ENCODE results near the gene CPNE8.
"Not testable (repeated sequence)": the region's sequence is repeated elsewhere in the genome, so short reads cannot be mapped to it uniquely, and the experiment has no call there.

The CPNE8 gene

GRCh38 chr12:38823314-38823713 is 82.1 kb downstream of the CPNE8 start:
- DNase-seq, result no peak

GRCh38 chr12:38817942-38818341 is 87.4 kb downstream of the CPNE8 start:
- no peak for DNase-seq

DNA sequence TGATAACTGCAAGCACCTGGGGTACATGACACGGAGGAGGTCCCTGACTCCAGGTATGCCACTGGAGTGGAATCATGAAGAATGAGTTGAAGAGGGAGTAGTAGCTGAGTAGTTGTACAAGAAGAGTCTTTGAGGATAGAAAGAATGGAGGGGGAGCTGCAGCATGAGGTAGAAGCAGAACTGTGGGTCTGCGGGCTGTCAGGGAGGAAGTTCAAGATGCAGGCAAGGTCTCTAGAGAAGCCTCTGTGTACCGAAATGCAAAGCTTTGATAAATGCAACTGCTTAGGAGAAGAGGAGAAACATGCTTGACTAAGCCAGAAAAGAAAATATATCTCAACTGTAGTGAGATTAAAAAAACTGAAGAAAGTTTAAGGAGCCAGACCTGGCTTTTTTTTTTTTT is 91.5 kb downstream of the CPNE8 start:
- DNase-seq, result no peak

GRCh38 chr12:38811814-38812356 is 93.5 kb downstream of the CPNE8 start:
- DNase-seq, result no peak

GRCh38 chr12:38809832-38810231 is 95.6 kb downstream of the CPNE8 start:
- DNase-seq, result no peak

DNA sequence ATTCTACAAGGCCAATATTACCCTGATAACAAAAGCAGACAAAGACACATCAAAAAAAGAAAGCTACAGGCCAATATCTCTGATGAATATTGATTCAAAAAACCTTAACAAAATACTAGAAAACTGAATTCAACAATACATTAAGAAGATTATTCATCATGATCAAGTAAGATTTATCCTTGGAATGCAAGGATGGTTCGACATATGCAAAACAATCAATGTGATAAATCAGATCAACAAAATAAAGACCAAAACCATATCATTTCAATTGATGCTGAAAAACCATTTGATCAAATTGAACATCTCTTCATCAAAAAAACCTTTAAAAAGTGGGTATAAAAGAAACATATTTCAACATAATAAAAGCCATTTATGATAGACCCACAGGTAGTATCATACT is 117.3 kb downstream of the CPNE8 start:
- no peak for DNase-seq

- no peak for DNase-seq
These were observed 120.0 kb downstream of the CPNE8 start for GRCh38 chr12:38785381-38785780.

DNA sequence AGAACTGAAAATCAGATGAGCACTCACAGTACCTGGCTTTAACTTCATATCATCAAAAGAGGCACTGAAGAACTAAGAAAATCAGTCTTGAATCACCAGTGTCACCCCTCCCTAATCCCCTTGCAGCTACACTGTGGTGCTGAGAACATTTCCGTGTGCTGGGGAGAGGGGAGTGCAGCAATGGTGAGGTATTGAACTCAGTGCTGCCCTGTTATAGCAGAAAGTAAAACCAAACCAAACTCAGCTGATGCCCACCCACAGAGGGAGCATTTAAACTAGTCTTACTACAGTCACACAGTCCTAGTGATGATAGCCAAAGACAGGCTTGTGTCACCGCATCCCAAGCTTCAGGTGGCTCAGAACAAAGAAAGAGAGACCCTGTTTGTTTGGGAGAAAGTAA is 122.1 kb downstream of the CPNE8 start:
- DNase-seq, result no peak

- no peak for DNase-seq
These were observed 123.0 kb downstream of the CPNE8 start for GRCh38 chr12:38782359-38782758.

DNA sequence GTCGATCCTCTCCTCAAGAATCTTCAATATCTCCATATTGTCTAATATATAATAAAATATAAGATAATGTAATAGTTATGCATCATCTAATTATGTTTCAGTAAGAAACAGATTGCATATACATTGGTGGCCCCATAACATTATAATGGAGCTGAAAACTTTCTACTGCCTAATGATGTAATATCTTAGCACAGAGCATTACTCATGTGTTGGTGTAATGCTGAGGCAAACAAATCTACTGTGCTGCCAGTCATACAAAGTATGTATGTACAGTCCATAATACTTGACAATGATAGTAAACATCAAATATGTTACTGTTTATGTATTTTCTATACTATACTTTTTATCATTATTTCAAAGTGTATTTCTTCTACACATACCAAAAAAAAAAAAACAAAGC is 128.7 kb downstream of the CPNE8 start:
- no peak for DNase-seq

DNA sequence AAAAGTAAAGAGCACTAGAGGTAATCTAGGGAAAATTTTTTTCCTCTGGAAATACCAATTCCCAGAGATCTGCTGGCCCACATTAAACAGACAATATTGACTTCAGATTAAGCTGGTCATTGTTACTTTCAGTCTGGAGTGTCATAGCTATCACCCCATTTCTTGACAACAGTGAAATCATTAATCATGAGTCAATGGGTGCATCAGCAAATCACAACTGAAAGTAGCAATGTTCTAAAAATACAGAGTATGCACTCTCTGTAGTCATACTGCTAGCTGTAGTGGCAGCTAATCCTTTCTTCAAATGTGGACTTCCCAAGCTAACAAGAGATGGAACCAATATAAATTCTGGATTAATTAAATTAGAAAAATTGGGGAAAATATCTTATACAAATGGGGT is 129.9 kb downstream of the CPNE8 start:
- no peak for DNase-seq

GRCh38 chr12:38772437-38772836 is 133.0 kb downstream of the CPNE8 start:
- no peak for DNase-seq

DNA sequence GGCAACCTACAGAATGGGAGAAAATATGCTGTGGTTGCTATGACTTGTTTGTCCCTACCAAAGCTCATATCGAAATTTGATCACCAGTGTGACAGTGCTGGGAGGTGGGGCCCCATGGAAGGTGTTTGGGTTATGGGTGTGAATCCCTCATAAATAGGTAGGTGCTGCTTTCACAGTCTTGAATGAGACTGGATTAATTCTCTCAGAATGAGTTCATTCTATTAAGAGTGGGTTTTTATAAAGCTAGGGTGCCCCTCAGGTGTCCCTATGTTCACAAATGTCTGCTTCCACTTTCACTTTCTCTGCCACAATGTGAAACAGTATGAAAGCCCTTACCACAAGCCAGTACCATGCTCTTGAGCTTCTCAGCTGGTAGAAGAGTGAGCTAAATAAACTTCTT is 133.5 kb downstream of the CPNE8 start:
- no peak for DNase-seq

GRCh38 chr12:38761636-38762342 is 143.6 kb downstream of the CPNE8 start:
- DNase-seq, result no peak

DNA sequence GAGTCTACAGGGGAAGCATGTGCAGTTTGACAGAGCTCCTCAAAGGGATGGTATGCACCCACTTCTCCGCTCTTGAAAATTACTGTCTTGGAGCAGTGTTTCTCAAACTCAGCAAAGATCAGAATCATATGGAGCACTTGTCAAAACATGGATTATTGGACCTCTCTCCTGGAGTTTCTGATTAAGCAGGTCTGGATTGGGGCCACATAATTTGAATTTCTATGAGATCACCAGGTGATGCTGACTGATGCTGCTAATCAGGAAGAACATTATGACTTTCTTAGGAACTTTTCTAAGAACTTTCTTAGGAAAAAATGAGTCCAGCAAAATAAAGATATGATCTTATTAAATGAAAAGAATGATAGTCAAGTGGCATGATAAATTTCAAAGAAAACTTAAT is 144.3 kb downstream of the CPNE8 start:
- no peak for DNase-seq

DNA sequence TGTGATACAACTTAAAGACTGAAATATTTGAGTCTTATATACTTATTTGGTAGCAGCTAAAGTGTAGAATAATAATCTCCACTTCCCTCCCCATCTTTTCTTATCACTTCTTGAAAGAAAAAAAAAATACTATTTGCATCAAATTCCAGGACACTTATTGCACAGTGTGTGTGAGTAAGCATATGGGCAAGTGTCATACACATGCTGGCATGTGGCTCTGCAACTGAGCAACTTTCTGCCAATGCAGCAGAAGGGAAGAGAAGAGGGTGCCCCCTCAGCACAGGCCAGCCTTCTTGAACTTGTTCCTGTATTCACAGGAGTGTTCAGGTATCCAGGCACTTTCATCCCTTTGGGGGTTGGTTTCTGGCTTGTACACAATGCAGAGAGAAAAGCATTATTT is 145.8 kb downstream of the CPNE8 start:
- DNase-seq, result no peak

GRCh38 chr12:38746744-38747143 is 158.6 kb downstream of the CPNE8 start:
- DNase-seq, result no peak

DNA sequence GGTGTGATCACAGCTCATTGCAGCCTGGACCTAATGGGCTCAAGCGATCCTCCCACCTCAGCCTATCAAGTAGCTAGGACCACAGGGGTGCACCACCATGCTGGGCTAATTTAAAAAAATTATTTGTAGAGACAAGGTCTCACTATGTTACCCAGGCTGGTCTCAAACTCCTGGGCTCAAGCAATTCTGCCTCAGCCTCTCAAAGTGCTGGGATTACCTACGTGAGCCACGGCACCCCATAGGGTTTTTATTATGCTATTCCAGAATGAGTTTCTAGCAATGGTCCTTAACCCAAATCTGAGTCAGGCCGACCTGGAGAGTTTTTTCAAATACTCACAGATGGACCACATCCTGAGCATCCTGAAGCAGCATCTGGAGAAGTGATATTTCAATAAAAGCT is 159.8 kb downstream of the CPNE8 start:
- DNase-seq, result no peak

DNA sequence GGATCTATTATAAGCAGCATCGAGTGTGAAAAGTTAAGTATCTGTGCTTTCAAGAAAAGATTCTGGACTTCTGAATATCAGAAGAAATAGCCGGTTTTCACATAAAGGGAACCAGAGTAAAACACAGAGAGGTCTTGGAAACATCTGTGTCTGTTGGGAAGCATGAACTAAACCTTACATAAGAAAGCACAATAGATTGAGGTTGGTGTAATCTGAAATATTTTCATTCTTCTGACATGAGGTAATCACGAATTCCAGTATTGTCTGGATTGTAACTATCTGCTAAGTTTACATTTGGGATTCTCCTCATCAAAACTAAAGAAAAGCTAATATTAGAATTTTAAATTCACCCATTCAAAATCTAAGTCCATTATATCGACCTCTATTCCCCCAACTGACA is 161.3 kb downstream of the CPNE8 start:
- DNase-seq, result no peak

DNA sequence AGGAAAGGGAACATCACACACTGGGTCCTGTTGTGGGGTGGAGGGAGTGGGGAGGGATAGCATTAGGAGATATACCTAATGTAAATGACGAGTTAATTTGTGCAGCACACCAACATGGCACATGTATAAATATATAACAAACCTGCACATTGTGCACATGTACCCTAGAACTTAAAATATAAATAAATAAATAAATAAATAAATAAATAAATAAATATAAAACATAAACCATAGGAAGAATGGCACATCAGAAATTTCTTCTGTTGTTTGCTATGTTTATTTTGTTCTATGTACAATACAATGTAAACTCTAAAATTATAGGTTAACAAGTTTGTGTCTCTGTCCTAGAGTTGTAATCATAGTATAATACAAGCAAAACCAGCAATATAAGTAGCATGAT is 162.9 kb downstream of the CPNE8 start:
- DNase-seq, result not testable (repeated sequence)

DNA sequence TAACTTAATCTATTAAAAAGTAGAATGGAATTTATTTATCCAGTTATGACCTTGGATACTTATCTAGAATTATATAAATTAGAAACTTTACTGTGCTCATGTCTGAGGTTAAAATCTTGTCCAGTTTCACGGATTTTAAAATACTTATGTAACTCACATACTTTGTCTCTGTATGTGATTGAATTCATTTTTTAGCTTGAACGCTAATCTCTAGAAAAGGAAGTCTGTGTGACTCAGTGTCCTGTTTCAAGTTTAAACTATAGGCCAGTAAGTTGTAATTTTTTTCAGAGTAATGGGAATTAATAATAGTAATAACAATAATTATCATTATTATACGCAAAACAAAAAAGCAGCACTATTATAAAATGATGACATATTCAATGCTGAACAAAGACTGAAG is 168.6 kb downstream of the CPNE8 start:
- DNase-seq, result no peak

DNA sequence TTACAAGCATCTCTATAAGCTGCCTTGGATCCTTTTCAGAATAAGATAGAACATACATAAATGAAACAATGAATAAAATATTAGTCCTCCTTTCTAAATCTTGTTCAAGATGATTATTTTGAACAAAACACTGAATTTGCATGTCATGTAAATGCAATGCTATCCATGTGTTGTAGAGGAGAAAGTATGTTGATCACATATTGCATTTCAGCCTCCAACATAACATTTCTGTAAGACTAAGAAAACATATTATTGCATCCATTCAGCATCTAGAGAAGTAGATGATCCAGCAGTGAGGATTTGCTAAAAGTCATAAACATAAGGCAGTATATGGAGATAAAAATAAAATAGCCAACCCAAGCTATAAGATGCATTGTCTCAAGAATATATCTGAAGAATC is 172.6 kb downstream of the CPNE8 start:
- DNase-seq, result no peak

GRCh38 chr12:38728894-38729293 is 176.5 kb downstream of the CPNE8 start:
- no peak for DNase-seq

DNA sequence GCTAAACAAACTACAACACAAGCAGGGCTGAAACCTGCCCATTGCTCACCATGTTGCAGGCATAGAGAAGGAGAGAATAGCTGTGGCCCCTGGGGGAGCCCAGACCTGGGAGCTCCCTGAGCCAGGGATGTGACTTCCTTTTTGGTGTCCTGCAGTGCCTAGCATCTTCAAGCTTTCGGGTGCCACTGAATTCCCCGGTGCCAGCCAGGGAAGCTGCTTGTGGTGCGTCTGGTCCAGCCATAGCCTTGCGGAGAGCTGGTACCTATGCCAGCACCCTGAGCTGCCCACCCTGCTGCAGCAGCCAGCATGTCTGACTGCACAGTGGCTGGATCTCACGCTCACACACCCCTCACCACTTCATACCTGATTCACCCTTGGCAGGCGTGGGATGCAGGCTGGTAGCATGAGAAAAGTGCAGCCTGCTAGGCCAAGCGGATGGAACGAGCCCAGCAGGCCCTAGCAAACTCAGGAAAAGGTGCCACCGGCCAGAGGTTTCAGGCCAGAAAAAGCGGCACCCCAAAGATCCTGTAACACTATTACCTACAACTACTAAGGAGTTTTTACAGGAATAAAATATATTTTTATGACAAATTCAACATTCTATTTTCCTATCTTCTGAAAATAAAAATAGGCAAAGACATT is 183.7 kb downstream of the CPNE8 start:
- no peak for DNase-seq

- DNase-seq, result no peak
These were observed 184.7 kb downstream of the CPNE8 start for GRCh38 chr12:38720661-38721060.

Data from NCI-H345 (cell line).